Measurements from ENCODE around the gene RAB11FIP3. TPM values are rescaled to one million over a fixed set of nuclear protein-coding genes. Genes with fewer than 3 reads are reported as not detected.

RAB11FIP3 gene
- total and polyA plus RNA-seq, 2 of the 13 experiments (the other 11 are each of a cell fraction or from before 2014, with no cell fraction given): 34.3 to 57.6 TPM

DNA sequence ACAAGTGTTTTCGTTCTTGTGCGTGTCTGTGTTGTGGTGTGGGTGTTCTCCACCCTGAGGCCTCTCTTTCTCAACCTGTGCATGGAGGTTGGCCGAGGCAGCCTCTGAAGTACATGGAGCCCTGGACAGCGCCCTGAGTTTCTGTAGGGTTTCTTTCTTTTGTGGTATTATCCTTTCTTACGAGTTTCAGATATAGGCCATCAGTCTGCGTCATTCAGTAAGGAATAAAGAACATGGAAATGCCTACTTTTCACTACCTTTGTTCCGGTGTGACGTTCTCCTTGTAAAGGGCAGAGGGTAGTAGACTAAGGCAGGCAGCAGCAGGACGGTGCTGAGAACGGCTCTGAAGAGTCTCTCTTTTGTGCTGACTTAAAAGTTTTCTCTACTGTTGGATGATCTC, 18.6 kb downstream of the RAB11FIP3 start:
- ChIA-PET CTCF (ENCODE audit: low intra/inter-chr PET ratio, low total read pairs) (no interaction called here), POLR2A (interaction anchor here (1.5 kb wide), 1 partner anchor 16 kb away, joined by 5 read pairs; no protein-coding TSS in a partner anchor)
- H3K27ac ChIP-seq (ENCODE audit: extremely low read length, insufficient read depth, low read length): no peak overlapping the region
- H4K20me1 ChIP-seq (ENCODE audit: insufficient read depth, low read length): 0 out of 2 replicates have a peak, but pooled peaks cover 5% of the 10 kb centered on the region
- TF ChIP-seq ZNF362 (CRISPR knock-in tag; IDR thresholded peaks at IDR 0.05; ENCODE audit: borderline replicate concordance) (no peak), ZNF251 (CRISPR knock-in tag; IDR thresholded peaks at IDR 0.05) (no peak), GPN1 (CRISPR knock-in tag; IDR thresholded peaks at IDR 0.05; ENCODE audit: borderline replicate concordance) (no peak), U2AF2 (IDR thresholded peaks at IDR 0.05; ENCODE audit: low read depth, low read length) (no peak), NFATC3 (CRISPR knock-in tag; IDR thresholded peaks at IDR 0.05) (no peak), ZNF44 (CRISPR knock-in tag; IDR thresholded peaks at IDR 0.05) (no peak), ELF3 (CRISPR knock-in tag; IDR thresholded peaks at IDR 0.05) (no peak), NFE2 (CRISPR knock-in tag; IDR thresholded peaks at IDR 0.05) (no peak), TRIM22 (IDR thresholded peaks at IDR 0.05) (no peak), SMARCE1 (IDR thresholded peaks at IDR 0.05; ENCODE audit: borderline replicate concordance) (no peak)
- no peaks in the 10 kb centered on the region for H3K27me3 ChIP-seq (ENCODE audit: control insufficient read depth in 1 of 2, insufficient read depth in 2 of 2, low read length in 2 of 2)
- no peaks in the 10 kb centered on the region for H3K9me3 ChIP-seq (ENCODE audit: low read length)
- in situ Hi-C loops (cut with HindIII; ENCODE audit: extremely low pct_ligation_motif_present, low pct_unique_long_range_greater_than_20kb): no loop called here
- intact Hi-C loops (cut with micrococcal nuclease; ENCODE audit: unreplicated experiment): no loop called here
- ATAC-seq: no peak
- H3K4me2 ChIP-seq (ENCODE audit: low read depth, low read length): no peak overlapping the region
- WGBS (ENCODE audit: low lambda C conversion rate): 97% methylated on average over 10 of the region's 10 CpGs
- BruUV-seq (replicated peaks): no TSS peak
- no peak overlapping the region for H3K9ac ChIP-seq (ENCODE audit: insufficient read depth, low read depth, low read length)
- peaks cover 2 to 25% of the 10 kb centered on the region in 2 experiments; a peak in 3 of 5 replicates for H3K36me3 ChIP-seq (replicated peaks in 1 of 2; ENCODE audit: control insufficient read depth in 1 of 2, insufficient read depth in 2 of 2, low read length in 2 of 2)
- peaks cover 51% of the 10 kb centered on the region for H3K79me2 ChIP-seq (ENCODE audit: insufficient read depth, low read length)
- no peak overlapping the region for H2AFZ ChIP-seq (ENCODE audit: low read length)
- no peak overlapping the region for H3K4me3 ChIP-seq (replicated peaks in 1 of 3; ENCODE audit: insufficient read depth in 1 of 3, low read depth in 2 of 3, low read length in 3 of 3)
- no peaks in the 10 kb centered on the region for H3K4me1 ChIP-seq (ENCODE audit: insufficient read depth, low read length)
- no peak for DNase-seq (ENCODE audit: low spot score)
- FAIRE-seq: no peak
